Tongue (tissue), 2 donors: ENCODE measurements around the gene ATRNL1. TPM values are rescaled to one million over a fixed set of nuclear protein-coding genes. Genes with fewer than 3 reads are reported as not detected.
"Not testable (repeated sequence)": the region's sequence is repeated elsewhere in the genome, so short reads cannot be mapped to it uniquely, and the experiment has no call there.

Source experiments
- DNase-seq: peaks from one replicate; pipeline ENCODE4 v3.0.0-alpha.2; 2015
- total RNA-seq: library from RNA; depleted of rRNA; stranded (reverse); fragments of >200 nt; gene quantifications from one replicate; pipeline ENCODE4 v1.2.3, GENCODE V29; 2014

Gene ATRNL1
- total RNA-seq, 1 donor from 2014 or later, result 11.7 TPM

- DNase-seq, result no peak
These were observed 128.9 kb downstream of the ATRNL1 start for GRCh38 chr10:115222039-115222438.

- DNase-seq, result no peak
These were observed 146.6 kb downstream of the ATRNL1 start for GRCh38 chr10:115239761-115240160.

GRCh38 chr10:115250784-115251183 lies 157.6 kb downstream of the ATRNL1 start:
- no peak for DNase-seq

GRCh38 chr10:115253765-115254164 lies 160.6 kb downstream of the ATRNL1 start:
- not testable (repeated sequence) for DNase-seq

- no peak for DNase-seq
These were observed 179.3 kb downstream of the ATRNL1 start for GRCh38 chr10:115272482-115272881.

GRCh38 chr10:115278294-115278693 lies 185.1 kb downstream of the ATRNL1 start:
- DNase-seq, result no peak

- DNase-seq, result no peak
These were observed 202.1 kb downstream of the ATRNL1 start for GRCh38 chr10:115295213-115295805.

- DNase-seq, result no peak
These were observed 206.9 kb downstream of the ATRNL1 start for GRCh38 chr10:115300080-115300479.

GRCh38 chr10:115319669-115320068 lies 226.5 kb downstream of the ATRNL1 start:
- DNase-seq, result not testable (repeated sequence)

GRCh38 chr10:115321360-115321759 lies 228.2 kb downstream of the ATRNL1 start:
- DNase-seq, result no peak

GRCh38 chr10:115328331-115328730 lies 235.2 kb downstream of the ATRNL1 start:
- no peak for DNase-seq

- DNase-seq, result no peak
These were observed 242.2 kb downstream of the ATRNL1 start for GRCh38 chr10:115335366-115335765.

GRCh38 chr10:115355162-115355760 lies 262.1 kb downstream of the ATRNL1 start:
- peak; percentile 77 for DNase-seq

GRCh38 chr10:115367920-115368319 lies 274.8 kb downstream of the ATRNL1 start:
- not testable (repeated sequence) for DNase-seq

- no peak for DNase-seq
These were observed 285.9 kb downstream of the ATRNL1 start for GRCh38 chr10:115379064-115379463.

GRCh38 chr10:115384665-115385064 lies 291.5 kb downstream of the ATRNL1 start:
- DNase-seq, result no peak

GRCh38 chr10:115390607-115391006 lies 297.4 kb downstream of the ATRNL1 start:
- DNase-seq, result no peak

GRCh38 chr10:115398026-115398425 lies 304.9 kb downstream of the ATRNL1 start:
- DNase-seq, result no peak

- no peak for DNase-seq
These were observed 309.5 kb downstream of the ATRNL1 start for GRCh38 chr10:115402699-115403098.

GRCh38 chr10:115405838-115406237 lies 312.7 kb downstream of the ATRNL1 start:
- not testable (repeated sequence) for DNase-seq

GRCh38 chr10:115409347-115409746 lies 316.2 kb downstream of the ATRNL1 start:
- no peak for DNase-seq

GRCh38 chr10:115417585-115418265 lies 324.6 kb downstream of the ATRNL1 start:
- DNase-seq, result peak; percentile 2

- no peak for DNase-seq
These were observed 329.5 kb downstream of the ATRNL1 start for GRCh38 chr10:115422624-115423023.

- DNase-seq, result no peak
These were observed 334.4 kb downstream of the ATRNL1 start for GRCh38 chr10:115427611-115428010.
